Stomach (tissue), 9 donors: Measurements from ENCODE around the gene ITGB3. TPM values are rescaled to one million over a fixed set of nuclear protein-coding genes. Genes with fewer than 3 reads are reported as not detected.

Source experiments
- DNase-seq, 2 donors: peaks; one replicate each; pipeline versions ENCODE4 v3.0.0 to v3.0.0-alpha.2; 2013 to 2019
- H3K27ac ChIP-seq, 5 donors: fragments of 200-600 bp in 4 of 5; sonication (generic) in 4 of 5; one replicate each; pipeline ENCODE4 v1.5.1; 2013 to 2019; ENCODE audit warnings: mild to moderate bottlenecking in 1 of 5, moderate library complexity in 1 of 5
- H3K27me3 ChIP-seq, 3 donors: fragments of 200-600 bp; sonication (generic); one replicate each; pipeline ENCODE4 v1.5.1; 2017 to 2019; ENCODE audit warnings: mixed run types in 1 of 3
- H3K36me3 ChIP-seq, 4 donors: fragments of 200-600 bp; sonication (generic); 1 replicate in 3 of 4; 2 replicates in 1 of 4; pipeline ENCODE4 v1.5.1; 2016 to 2019
- H3K4me1 ChIP-seq, 4 donors: fragments of 200-600 bp; sonication (generic); one replicate each; pipeline ENCODE4 v1.5.1; 2016 to 2019
- H3K4me3 ChIP-seq, 4 donors: fragments of 200-600 bp; sonication (generic) in 3 of 4; one replicate each; pipeline ENCODE4 v1.5.1; 2016 to 2019; ENCODE audit warnings: mild to moderate bottlenecking in 1 of 4
- H3K9me3 ChIP-seq, 4 donors: fragments of 200-600 bp; sonication (generic); one replicate each; pipeline ENCODE4 v1.5.1; 2016 to 2019
- CTCF ChIP-seq, 7 experiments: fragments of 450-650 bp in 4 of 7; fragments of 200-600 bp in 3 of 7; sonication (generic) in 3 of 7; IDR thresholded peaks; one replicate each; pipeline ENCODE4 v1.5.1; 2016 to 2019; ENCODE audit warnings: antibody characterized with exemption in 7 of 7, control low read depth in 2 of 7, mild to moderate bottlenecking in 1 of 7
- EP300 ChIP-seq: sonication (generic); formaldehyde crosslinking; IDR thresholded peaks from one replicate; pipeline ENCODE4 v1.6.1; 2017; ENCODE audit warnings: antibody characterized with exemption
- POLR2A ChIP-seq, 4 donors: fragments of 450-650 bp; IDR thresholded peaks; one replicate each; pipeline ENCODE4 v1.6.1; 2016; ENCODE audit warnings: antibody characterized with exemption in 4 of 4, control low read depth in 2 of 4, mild to moderate bottlenecking in 1 of 4, moderate library complexity in 1 of 4
- POLR2AphosphoS5 ChIP-seq, 3 donors: sonication (generic); formaldehyde crosslinking; IDR thresholded peaks; one replicate each; pipeline ENCODE4 v1.6.1; 2016; ENCODE audit warnings: antibody characterized with exemption in 3 of 3
- WGBS, 5 donors: extraction: QIAGEN DNeasy Blood & Tissue Kit in 3 of 5; methylation state at CpG; one replicate each; pipeline versions ENCODE4 v1.1.5 to v1.1.7; 2013 to 2018; 5-methylcytosine and 5-hydroxymethylcytosine counted together
- intact Hi-C: fragments of 100-400 bp; cut with DNase I; formaldehyde crosslinking; loops from one replicate; pipeline ENCODE4 v1.15.1; 2023; ENCODE audit warnings: low total_unique reads
- polyA plus RNA-seq, 3 donors: library from polyadenylated mRNA; stranded (reverse); fragments of 200-250 nt; gene quantifications; one replicate each; pipeline ENCODE4 v1.2.3, GENCODE V29; 2013
- total RNA-seq, 5 donors: library from RNA; depleted of rRNA; stranded (reverse); fragments of >200 nt; gene quantifications; one replicate each; pipeline versions ENCODE4 v1.1.0 to v1.2.3, GENCODE V29; 2014 to 2016
- donor health status: healthy with polysubstance abuse.
- donor health status: Bipolar disorder and iron deficiency.
- donor health status: healthy.

The ITGB3 gene
- total and polyA plus RNA-seq, 8 donors: 1.0 to 29.8 (median 7.1) TPM; not detected in 1

GRCh38 chr17:47281216-47281615, 27.6 kb downstream of the ITGB3 start:
- H3K36me3 ChIP-seq: peaks cover 0 to 15% (median 10%) of the 10 kb centered on the region in 4 donors
- peaks cover 30 to 47% (median 40%) of the 10 kb centered on the region in 4 donors for H3K4me1 ChIP-seq
- TF ChIP-seq POLR2AphosphoS5 (IDR thresholded peaks at IDR 0.05) (no peak), CTCF (IDR thresholded peaks at IDR 0.05) (no peak), EP300 (no peak), POLR2A (IDR thresholded peaks at IDR 0.05) (no peak)
- peak overlapping the region in 3 of 5 donors; percentile 77 to 89 (median 89) for H3K27ac ChIP-seq
- H3K9me3 ChIP-seq: no peaks in the 10 kb centered on the region
- no peak overlapping the region for H3K4me3 ChIP-seq
- no peak for DNase-seq
- WGBS, 5 donors: 81 to 91% (median 84%) methylated on average over 6 of the region's 6 CpGs
- intact Hi-C loops: no loop called here
- H3K27me3 ChIP-seq: no peaks in the 10 kb centered on the region

GRCh38 chr17:47285003-47285402, 31.4 kb downstream of the ITGB3 start:
- no peaks in the 10 kb centered on the region for H3K9me3 ChIP-seq
- 85 to 89% (median 88%) methylated on average over 6 of the region's 6 CpGs for WGBS, 5 donors
- TF ChIP-seq CTCF (IDR thresholded peaks at IDR 0.05): no peak
- TF ChIP-seq POLR2A (IDR thresholded peaks at IDR 0.05): no peak
- TF ChIP-seq EP300: no peak
- no peak for TF ChIP-seq POLR2AphosphoS5 (IDR thresholded peaks at IDR 0.05)
- intact Hi-C loops: no loop called here
- H3K27ac ChIP-seq: no peak overlapping the region
- no peak for DNase-seq
- no peak overlapping the region for H3K4me3 ChIP-seq
- H3K27me3 ChIP-seq: no peaks in the 10 kb centered on the region
- peaks cover 0 to 33% (median 20%) of the 10 kb centered on the region in 4 donors for H3K36me3 ChIP-seq
- H3K4me1 ChIP-seq: peaks cover 2 to 9% (median 5%) of the 10 kb centered on the region in 4 donors

- intact Hi-C loops: no loop called here
- H3K9me3 ChIP-seq: no peaks in the 10 kb centered on the region
- TF ChIP-seq POLR2A (IDR thresholded peaks at IDR 0.05) (no peak), CTCF (IDR thresholded peaks at IDR 0.05) (no peak), POLR2AphosphoS5 (IDR thresholded peaks at IDR 0.05) (no peak), EP300 (no peak)
- H3K36me3 ChIP-seq: peaks cover 0 to 46% (median 27%) of the 10 kb centered on the region in 4 donors
- H3K4me3 ChIP-seq: no peak overlapping the region
- no peak overlapping the region for H3K27ac ChIP-seq
- H3K4me1 ChIP-seq: no peaks in the 10 kb centered on the region
- WGBS, 5 donors: 73 to 89% (median 80%) methylated on average over 6 of the region's 6 CpGs
- DNase-seq: no peak
- H3K27me3 ChIP-seq: no peaks in the 10 kb centered on the region
These were observed 32.7 kb downstream of the ITGB3 start for GRCh38 chr17:47286198-47286914.

- Histone ChIP-seq H3K9me3 (no peaks in the 10 kb centered on the region), H3K4me3 (no peak overlapping the region), H3K27ac (no peak overlapping the region), H3K27me3 (no peaks in the 10 kb centered on the region), H3K36me3 (peaks cover 0 to 53% (median 28%) of the 10 kb centered on the region in 4 donors), H3K4me1 (no peaks in the 10 kb centered on the region)
- 85 to 94% (median 89%) methylated on average over 4 of the region's 4 CpGs for WGBS, 5 donors
- no peak for DNase-seq
- no peak for TF ChIP-seq POLR2A (IDR thresholded peaks at IDR 0.05)
- no peak for TF ChIP-seq POLR2AphosphoS5 (IDR thresholded peaks at IDR 0.05)
- TF ChIP-seq CTCF (IDR thresholded peaks at IDR 0.05): no peak
- TF ChIP-seq EP300: no peak
- intact Hi-C loops: no loop called here
These were observed 33.4 kb downstream of the ITGB3 start for GRCh38 chr17:47287068-47287467.
